HL-60 (cell line): Measurements from ENCODE around the gene RXFP4.

Experiments
- DNase-seq, 2 experiments: peaks; one replicate each; pipeline ENCODE4 v3.0.0-alpha.2; 2010 to 2020; ENCODE audit warnings: low read depth in 1 of 2, low spot score in 1 of 2
- H3K27ac ChIP-seq: fragments of 250-450 bp; sonication (Bioruptor Pico); replicated peaks from 2 replicates; pipeline ENCODE4 v1.5.1; 2020; ENCODE audit warnings: mild to moderate bottlenecking, moderate library complexity
- H3K27me3 ChIP-seq: fragments of 250-450 bp; sonication (Bioruptor Pico); 2 replicates; pipeline ENCODE4 v1.5.1; 2021; ENCODE audit warnings: mild to moderate bottlenecking, moderate library complexity; ENCODE audit not compliant: insufficient read depth, poor library complexity, severe bottlenecking
- H3K4me3 ChIP-seq: replicated peaks from 2 replicates; pipeline ENCODE4 v1.5.1; 2011; ENCODE audit warnings: mild to moderate bottlenecking, control low read depth, low read length; ENCODE audit not compliant: insufficient read depth
- GABPA ChIP-seq: IDR thresholded peaks from 2 replicates; pipeline ENCODE4 v1.6.1; 2012; ENCODE audit warnings: low read depth
- POLR2AphosphoS5 ChIP-seq: IDR thresholded peaks from 2 replicates; pipeline ENCODE4 v1.6.1; 2012; ENCODE audit warnings: low read depth
- SPI1 ChIP-seq: IDR thresholded peaks from 2 replicates; pipeline ENCODE4 v1.6.1; 2012; ENCODE audit warnings: low read depth, mild to moderate bottlenecking, borderline replicate concordance
- TF ChIP-seq, protein P1 (sequence below): IDR thresholded peaks from 2 replicates; pipeline ENCODE4 v1.6.1; 2012; ENCODE audit warnings: low read depth; ENCODE audit not compliant: insufficient replicate concordance
- TF ChIP-seq, protein P2 (sequence below): IDR thresholded peaks from one replicate; pipeline ENCODE4 v1.5.1; 2011; ENCODE audit warnings: low read length, control low read depth, inconsistent platforms; ENCODE audit not compliant: insufficient read depth

Gene RXFP4

DNA sequence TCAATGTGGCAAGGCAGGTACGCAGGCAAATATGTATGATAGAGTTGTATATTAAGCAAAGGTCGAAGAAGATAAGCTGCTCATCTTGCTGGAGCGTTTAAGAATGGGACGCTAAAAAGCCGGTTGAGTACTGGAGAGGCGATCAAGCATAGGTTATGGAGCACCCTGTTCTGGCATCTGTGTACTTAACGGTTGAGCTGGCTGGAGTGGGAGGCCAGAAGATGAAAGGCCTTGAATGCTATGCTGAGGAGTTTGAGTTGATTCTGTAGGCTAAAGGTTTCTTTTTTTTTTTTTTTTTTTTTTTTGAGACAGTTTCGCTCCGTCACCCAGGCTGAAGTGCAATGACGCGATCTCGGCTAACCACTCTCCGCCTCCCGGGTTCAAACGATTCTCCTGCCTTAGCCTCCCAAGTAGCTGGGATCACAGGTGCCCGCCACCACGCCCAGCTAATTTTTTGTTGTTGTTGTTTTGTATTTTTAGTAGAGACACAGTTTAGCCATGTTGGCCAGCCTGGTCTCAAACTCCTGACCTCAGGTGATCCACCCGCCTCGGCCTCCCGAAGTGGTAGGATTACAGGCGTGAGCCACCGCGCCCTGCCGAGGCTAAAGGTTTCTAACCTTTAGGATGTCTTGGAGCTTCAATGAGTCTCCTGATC is 6.4 kb upstream of the RXFP4 start:
- H3K4me3 ChIP-seq, result peak overlapping the region; percentile 39
- H3K27ac ChIP-seq, result peak overlapping the region; percentile 90
- DNase-seq, result no peak
- no peak for TF ChIP-seq POLR2AphosphoS5
- TF ChIP-seq SPI1, result no peak
- TF ChIP-seq, protein P1, sequence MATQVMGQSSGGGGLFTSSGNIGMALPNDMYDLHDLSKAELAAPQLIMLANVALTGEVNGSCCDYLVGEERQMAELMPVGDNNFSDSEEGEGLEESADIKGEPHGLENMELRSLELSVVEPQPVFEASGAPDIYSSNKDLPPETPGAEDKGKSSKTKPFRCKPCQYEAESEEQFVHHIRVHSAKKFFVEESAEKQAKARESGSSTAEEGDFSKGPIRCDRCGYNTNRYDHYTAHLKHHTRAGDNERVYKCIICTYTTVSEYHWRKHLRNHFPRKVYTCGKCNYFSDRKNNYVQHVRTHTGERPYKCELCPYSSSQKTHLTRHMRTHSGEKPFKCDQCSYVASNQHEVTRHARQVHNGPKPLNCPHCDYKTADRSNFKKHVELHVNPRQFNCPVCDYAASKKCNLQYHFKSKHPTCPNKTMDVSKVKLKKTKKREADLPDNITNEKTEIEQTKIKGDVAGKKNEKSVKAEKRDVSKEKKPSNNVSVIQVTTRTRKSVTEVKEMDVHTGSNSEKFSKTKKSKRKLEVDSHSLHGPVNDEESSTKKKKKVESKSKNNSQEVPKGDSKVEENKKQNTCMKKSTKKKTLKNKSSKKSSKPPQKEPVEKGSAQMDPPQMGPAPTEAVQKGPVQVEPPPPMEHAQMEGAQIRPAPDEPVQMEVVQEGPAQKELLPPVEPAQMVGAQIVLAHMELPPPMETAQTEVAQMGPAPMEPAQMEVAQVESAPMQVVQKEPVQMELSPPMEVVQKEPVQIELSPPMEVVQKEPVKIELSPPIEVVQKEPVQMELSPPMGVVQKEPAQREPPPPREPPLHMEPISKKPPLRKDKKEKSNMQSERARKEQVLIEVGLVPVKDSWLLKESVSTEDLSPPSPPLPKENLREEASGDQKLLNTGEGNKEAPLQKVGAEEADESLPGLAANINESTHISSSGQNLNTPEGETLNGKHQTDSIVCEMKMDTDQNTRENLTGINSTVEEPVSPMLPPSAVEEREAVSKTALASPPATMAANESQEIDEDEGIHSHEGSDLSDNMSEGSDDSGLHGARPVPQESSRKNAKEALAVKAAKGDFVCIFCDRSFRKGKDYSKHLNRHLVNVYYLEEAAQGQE, result no peak
- TF ChIP-seq GABPA, result no peak
- TF ChIP-seq, protein P2, sequence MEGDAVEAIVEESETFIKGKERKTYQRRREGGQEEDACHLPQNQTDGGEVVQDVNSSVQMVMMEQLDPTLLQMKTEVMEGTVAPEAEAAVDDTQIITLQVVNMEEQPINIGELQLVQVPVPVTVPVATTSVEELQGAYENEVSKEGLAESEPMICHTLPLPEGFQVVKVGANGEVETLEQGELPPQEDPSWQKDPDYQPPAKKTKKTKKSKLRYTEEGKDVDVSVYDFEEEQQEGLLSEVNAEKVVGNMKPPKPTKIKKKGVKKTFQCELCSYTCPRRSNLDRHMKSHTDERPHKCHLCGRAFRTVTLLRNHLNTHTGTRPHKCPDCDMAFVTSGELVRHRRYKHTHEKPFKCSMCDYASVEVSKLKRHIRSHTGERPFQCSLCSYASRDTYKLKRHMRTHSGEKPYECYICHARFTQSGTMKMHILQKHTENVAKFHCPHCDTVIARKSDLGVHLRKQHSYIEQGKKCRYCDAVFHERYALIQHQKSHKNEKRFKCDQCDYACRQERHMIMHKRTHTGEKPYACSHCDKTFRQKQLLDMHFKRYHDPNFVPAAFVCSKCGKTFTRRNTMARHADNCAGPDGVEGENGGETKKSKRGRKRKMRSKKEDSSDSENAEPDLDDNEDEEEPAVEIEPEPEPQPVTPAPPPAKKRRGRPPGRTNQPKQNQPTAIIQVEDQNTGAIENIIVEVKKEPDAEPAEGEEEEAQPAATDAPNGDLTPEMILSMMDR, result no peak
- H3K27me3 ChIP-seq, result no peaks in the 10 kb centered on the region

DNA sequence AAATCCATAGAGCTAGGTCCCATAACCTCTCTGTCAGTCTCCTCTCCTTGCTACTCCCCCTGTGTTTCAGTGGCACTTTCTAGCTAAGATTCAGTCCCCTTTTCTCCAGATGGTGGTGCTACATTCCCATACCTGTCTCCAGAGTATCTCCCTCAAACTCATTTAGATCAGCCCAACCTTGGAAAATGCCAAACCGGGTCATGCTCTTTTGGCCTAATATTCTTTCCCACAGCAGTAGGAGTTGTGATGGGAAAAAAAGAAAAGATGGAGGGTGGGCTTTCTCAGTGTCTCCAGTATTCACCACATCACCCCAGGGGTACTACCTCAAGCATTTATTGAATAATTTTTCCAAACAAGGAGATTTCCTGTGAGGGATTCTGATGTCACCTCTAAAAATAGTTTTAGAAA is 3.2 kb upstream of the RXFP4 start:
- no peak overlapping the region for H3K27ac ChIP-seq
- TF ChIP-seq SPI1, result no peak
- TF ChIP-seq, protein P2, result peak; percentile 66
- peak in 1 of 2 experiments; percentile 63 for DNase-seq
- no peaks in the 10 kb centered on the region for H3K27me3 ChIP-seq
- no peak overlapping the region for H3K4me3 ChIP-seq

DNA sequence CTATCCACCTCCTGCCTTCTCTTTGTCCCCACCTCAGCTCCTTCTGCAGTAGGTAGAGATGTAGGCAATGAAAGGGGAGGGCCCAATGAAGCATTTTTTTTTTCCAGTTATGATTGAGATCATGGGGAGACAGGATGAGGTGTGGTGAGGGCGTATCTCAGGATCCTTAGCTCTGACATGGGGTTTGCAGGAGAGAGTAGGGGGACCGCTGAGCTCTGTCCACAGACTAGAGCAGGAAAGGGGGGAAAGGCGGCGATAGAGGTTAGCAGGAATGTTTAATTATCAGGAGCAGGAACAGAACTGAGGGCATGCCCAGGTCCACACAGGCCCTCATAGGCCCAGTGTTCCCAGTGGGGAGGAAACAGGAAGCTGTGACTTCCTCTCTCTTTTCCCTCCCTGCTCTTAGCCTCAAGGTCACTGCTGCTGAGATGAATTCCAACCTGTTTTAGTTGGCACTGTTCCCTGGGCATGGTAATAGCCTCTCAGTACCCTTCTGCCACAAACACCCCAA is 901 bp upstream of the RXFP4 start:
- DNase-seq, result peak; percentile 66 to 68
- no peaks in the 10 kb centered on the region for H3K27me3 ChIP-seq
- TF ChIP-seq, protein P2, result no peak
- TF ChIP-seq POLR2AphosphoS5 (0 out of 2 replicates have a peak, but pooled peaks have one; percentile 14), SPI1 (peak; percentile 93)
- no peak overlapping the region for H3K4me3 ChIP-seq
- H3K27ac ChIP-seq, result peak overlapping the region; percentile 68

DNA sequence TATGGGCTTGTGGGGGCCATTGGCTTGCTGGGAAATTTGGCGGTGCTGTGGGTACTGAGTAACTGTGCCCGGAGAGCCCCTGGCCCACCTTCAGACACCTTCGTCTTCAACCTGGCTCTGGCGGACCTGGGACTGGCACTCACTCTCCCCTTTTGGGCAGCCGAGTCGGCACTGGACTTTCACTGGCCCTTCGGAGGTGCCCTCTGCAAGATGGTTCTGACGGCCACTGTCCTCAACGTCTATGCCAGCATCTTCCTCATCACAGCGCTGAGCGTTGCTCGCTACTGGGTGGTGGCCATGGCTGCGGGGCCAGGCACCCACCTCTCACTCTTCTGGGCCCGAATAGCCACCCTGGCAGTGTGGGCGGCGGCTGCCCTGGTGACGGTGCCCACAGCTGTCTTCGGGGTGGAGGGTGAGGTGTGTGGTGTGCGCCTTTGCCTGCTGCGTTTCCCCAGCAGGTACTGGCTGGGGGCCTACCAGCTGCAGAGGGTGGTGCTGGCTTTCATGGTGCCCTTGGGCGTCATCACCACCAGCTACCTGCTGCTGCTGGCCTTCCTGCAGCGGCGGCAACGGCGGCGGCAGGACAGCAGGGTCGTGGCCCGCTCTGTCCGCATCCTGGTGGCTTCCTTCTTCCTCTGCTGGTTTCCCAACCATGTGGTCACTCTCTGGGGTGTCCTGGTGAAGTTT is 550 bp downstream of the RXFP4 start:
- Histone ChIP-seq H3K4me3 (no peak overlapping the region), H3K27ac (peak overlapping the region; percentile 68), H3K27me3 (no peaks in the 10 kb centered on the region)
- TF ChIP-seq GABPA, result no peak
- TF ChIP-seq, protein P1, result no peak
- TF ChIP-seq, protein P2, result no peak
- TF ChIP-seq SPI1, result no peak
- TF ChIP-seq POLR2AphosphoS5, result 0 out of 2 replicates have a peak, but pooled peaks have one; percentile 40
- DNase-seq, result no peak
